Hepatic stellate cell (primary cell): Measurements from ENCODE around the gene DLX1.
"Not testable (repeated sequence)": the region's sequence is repeated elsewhere in the genome, so short reads cannot be mapped to it uniquely, and the experiment has no call there.

Source experiments
- DNase-seq: peaks from one replicate; pipeline ENCODE4 v3.0.0; 2011; ENCODE audit warnings: low spot score

The DLX1 gene

DNA sequence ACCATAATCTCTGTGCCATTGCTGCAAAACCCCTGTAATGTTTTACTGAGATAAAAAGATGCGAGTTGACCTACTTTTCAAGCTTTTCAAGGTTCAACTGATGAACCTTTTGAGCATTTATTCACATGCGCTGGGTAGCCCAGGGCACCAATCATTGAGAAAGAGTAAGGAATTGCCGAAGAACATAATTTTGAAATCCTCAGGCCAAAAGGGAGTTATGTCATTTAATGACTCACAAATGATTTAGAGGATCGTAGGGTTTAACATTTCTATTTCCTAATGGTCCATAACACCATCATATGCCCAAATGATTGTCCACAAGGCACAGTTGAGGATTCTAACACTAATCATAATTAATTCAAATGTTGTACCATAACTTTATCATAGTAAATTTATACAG lies 20.2 kb upstream of the DLX1 start:
- DNase-seq = no peak

DNA sequence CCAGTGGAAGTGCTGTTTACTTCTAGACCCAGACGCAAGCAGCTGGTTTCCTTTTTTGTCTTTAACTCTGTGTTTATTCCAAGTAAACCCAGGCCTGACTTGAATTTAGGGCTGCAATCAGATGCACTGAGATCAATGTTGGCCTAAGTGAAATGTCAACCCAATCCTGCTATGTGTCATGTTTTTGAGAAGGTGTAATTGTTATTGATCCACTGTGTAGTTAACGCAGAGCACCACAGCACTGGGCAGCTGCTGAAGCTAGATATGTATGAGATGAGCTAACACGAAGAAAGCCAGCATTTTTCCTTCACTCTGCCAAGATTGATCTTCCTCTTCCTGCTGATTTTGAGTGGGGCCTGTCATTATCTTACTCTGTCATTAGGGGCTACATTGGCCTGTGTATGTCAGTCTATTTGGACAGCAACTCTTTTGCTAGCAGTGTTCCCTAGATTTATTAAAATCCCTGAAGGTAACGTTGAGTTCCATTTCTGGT lies 18.9 kb upstream of the DLX1 start:
- no peak for DNase-seq

DNA sequence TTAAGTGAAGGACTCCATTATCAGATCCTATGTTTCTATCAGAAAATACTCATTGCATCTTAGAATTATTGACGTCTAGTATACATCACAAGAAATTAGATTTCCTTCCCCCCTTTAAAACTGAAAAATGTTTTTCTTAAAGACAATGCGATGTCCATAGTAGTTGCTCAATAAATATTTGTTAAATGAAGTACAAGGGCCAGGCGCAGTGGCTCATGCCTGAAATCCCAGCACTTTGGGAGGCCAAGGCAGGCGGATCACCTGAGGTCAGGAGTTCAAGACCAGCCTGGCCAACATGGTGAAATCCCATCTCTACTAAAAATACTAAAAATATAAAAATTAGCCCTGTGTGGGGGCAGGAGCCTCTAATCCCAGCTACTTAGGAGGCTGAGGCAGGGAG lies 17.4 kb upstream of the DLX1 start:
- not testable (repeated sequence) for DNase-seq

DNA sequence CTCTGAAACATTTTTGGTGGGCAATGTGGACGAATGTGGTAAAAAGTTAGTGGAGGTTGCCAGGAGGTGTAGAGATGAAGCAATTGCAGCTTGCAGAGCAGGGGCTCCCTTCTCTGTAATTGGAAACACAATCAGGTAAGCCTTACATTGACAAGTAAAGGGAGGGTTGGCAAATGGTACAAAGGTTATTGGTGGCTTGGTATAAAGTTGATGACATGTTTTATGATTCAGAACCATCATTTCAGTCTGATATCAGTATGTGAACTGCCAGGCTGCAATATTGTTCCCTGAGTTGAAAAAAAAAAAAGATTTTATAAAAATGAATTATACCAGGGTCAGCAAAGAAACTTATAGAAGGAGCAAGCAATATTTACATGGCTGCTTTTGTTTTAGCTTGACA lies 14.4 kb upstream of the DLX1 start:
- no peak for DNase-seq

- no peak for DNase-seq
These were observed 13.0 kb upstream of the DLX1 start for GRCh38 chr2:172072303-172072702.

- DNase-seq = no peak
These were observed 12.6 kb upstream of the DLX1 start for GRCh38 chr2:172072706-172073105.

DNA sequence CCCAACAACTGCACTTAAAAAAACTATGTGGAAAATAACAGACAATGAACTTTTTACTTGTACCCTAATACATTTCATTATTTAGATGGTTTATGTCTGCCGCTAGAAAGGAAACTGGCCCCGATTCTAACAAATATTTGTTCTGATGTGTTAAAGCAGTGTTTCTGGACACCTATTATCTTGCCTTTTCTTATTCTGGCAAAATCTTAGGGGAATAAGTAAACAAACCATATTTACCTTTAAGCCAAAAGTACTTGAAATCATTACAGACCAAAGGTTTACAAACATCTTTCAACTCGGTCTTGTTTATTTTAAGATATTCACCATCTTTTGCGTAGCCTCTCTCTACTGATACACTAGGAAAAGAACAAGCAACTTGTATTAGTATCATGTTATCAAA lies 11.8 kb upstream of the DLX1 start:
- no peak for DNase-seq

GRCh38 chr2:172074254-172074653 lies 11.1 kb upstream of the DLX1 start:
- no peak for DNase-seq

DNA sequence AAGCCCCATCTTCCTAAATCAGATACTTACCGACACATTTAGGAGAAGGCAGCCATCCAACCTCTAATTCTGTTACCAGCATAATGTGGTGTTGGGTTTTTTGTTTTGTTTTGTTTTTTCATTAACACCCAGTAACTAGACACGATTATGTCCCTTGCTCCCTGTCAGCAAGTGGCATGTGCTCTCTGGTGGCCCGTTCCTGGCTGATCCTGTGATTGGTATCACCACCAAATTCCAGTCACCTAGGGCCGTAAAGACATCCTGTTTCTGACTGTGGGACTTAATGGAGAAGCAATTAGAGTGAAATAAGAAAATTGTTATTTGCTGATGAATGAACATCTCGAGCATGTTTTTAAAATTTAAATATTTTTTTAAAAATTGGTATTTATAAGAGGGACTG lies 5.9 kb upstream of the DLX1 start:
- no peak for DNase-seq

DNA sequence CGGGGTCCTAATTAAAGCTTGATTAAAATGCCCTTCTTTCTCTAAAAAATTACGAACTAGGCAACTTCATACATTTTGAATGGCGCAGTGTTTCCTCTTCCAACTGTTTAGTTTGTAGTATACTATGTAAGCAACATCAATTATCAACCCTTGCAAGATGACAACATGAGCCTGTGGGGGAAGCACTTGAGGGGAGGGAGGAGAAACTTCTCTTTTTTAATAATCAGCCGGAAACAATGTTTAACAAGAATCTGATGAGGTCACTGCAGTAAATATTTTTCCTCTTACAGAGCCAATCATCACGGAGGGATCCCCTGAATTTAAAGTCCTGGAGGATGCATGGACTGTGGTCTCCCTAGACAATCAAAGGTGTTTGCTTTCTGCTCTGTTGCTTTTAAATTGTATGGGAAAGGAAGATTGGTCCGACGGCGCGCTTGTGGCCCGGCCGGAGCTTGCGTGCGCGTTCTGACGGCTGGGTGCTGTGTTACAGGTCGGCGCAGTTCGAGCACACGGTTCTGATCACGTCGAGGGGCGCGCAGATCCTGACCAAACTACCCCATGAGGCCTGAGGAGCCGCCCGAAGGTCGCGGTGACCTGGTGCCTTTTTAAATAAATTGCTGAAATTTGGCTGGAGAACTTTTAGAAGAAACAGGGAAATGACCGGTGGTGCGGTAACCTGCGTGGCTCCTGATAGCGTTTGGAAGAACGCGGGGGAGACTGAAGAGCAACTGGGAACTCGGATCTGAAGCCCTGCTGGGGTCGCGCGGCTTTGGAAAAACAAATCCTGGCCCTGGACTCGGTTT lies 5.3 kb upstream of the DLX1 start:
- DNase-seq = no peak

GRCh38 chr2:172080641-172081220 lies 4.6 kb upstream of the DLX1 start:
- no peak for DNase-seq

- DNase-seq = no peak
These were observed 3.9 kb upstream of the DLX1 start for GRCh38 chr2:172081221-172082022.

DNA sequence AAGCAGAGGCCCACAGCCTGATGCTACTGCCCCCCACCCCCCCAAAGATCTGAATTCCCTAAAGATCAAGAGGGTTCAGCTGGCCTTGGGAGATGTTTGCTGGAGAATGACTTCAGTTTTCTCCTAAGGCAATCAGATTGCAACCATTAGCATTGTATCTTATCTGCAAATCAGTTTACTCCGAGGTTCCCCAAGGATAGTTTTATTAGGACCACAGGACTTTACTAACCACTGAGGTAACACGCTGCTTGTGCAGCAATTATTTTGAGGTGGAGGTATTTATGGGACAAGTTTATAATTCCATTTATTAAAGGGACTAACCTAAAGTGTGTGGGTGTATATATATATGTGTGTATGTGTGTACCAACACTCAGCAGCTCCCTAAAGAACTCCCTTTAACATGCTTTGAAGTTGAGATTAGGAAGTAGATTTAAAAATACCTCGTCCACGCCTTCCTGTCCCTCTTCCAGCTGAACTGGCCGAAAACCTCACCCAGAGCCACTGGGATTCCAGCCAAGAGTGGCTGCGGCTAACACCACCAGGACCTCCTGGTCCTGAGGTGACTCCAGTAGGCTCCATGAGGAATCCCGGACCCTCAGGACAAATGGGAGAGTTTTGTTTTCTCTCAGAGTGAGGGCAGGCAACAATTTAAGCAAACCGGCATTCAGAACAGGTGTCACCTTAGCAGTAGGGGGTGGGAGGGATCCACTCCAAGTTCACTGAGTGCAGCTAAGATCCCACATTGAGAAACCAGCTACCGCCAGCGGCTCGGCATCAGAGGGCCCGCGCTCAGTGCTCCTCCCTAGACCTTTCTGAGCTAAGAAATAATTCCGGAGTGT lies 3.0 kb upstream of the DLX1 start:
- no peak for DNase-seq

GRCh38 chr2:172082944-172083627 lies 2.2 kb upstream of the DLX1 start:
- no peak for DNase-seq

GRCh38 chr2:172083628-172084394 lies 1.5 kb upstream of the DLX1 start:
- no peak for DNase-seq

DNA sequence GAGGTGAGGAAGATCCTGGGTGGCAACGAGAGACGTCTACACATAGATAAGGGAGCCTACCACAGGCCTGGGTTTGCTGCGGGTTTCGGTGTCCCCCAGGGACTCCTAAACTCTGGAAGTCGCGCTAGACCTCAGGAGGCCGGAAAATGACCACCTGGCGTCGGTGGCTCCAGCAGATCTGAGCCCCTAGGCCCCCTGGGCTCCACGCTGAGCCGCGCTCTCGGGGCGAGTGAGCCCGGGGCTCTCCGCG lies 987 bp upstream of the DLX1 start:
- no peak for DNase-seq

GRCh38 chr2:172084645-172085459 lies 455 bp upstream of the DLX1 start:
- DNase-seq = peak; percentile 98

DNA sequence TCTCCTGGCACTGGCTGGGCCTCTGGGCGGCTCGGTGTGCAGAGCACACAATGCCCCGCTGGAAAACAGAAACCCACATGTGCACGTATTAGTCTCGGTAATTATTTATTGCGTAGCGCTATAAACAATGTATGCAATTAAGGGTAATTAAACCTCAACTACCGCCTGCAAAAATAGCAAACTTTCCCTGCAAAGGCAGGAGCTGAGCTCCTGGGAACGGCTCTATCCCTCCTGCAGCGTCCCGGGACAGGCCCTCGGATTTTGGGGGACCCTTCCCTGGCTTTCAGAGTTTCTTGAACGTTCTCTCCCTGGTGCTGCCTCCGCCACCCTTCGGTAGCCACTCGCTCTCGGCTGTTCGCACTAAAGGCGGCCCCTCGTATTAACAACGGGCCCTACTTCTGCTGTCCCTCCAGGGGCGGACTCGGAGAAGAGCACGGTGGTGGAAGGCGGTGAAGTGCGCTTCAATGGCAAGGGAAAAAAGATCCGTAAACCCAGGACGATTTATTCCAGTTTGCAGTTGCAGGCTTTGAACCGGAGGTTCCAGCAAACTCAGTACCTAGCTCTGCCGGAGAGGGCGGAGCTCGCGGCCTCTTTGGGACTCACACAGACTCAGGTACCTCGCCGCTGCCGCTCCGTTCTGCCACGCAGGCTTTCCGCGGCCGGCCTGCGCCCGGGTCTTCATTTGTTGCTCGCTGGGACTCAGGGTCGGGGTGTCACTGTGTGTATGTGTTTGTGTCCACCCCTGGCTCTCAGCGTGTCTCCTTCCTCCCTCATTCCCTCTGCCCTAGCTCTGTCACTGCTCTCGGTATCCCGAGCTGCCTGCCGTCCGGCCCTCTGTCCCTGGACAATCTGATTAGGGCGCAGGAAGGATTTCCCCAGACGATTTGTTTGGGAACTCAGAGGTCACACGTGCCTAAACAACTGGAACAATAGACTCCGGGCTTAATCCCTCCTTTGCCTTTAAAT lies 1.2 kb downstream of the DLX1 start:
- no peak for DNase-seq

GRCh38 chr2:172087207-172087779 lies 2.0 kb downstream of the DLX1 start:
- DNase-seq = no peak
